ENCODE measurements around the gene SIGLEC8.
"Not testable (repeated sequence)": the region's sequence is repeated elsewhere in the genome, so short reads cannot be mapped to it uniquely, and the experiment has no call there.

SIGLEC8 gene

DNA sequence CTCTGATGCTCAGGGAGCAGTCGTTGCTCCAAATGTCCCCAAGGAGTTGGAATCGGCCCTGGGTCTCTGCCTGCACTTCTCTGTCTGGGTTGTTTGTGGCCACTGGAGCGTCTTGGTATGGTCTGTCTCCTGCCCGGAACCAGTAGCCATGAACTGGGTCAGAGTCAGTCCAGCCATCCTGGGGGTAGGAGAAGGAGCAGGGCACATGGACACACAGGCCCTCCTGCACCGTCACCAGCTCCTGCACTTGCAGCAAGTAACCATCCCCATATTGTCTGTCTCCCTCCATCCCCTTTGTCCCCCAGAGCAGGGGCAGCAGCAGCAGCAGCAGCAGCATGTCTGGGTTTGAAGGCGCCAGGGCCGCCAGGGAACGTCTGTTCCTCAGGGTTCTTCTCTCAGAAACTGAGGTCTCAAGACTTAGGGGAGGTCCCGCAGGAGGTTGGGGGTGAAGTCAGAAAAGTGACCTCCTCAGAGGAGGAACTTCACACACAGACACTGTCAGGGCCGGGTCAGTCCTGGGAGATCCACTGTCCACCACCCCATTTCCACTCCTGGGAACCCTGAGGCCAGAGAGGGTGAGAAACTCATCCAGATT, at the start of gene SIGLEC8:
Gene SIGLEC8 (minus strand): TSS at position 404 of the 595 bp plus-strand sequence. CDS start 67 bp downstream, at position 337.
- in situ Hi-C loops (cut with MboI; ENCODE audit: low sequenced_read_pairs) = loop anchor here (25.0 kb wide), 1 partner anchor 329 kb away; the partner anchor contains the start of gene FPR3

DNA sequence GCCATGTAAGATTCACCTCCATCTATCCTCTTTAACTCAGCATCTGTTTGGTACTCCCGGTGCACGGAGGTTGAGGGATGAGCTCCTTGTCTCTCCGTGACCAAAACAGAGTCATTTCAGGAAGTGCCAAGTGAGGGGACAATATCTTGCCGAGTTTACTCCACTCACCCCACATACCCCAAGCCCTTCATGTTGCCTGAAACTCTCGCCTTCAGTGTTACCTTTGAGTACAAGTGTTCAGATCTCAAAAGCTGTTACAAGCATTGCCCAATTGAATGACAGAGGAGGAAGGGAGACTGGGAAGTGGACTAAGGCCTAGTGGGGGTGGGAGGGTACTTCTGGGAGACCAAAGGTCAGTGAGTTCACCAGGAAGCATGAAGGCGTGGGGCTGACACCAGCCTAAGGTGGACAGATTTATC, 49.4 kb upstream of the SIGLEC8 start:
- in situ Hi-C loops (cut with MboI; ENCODE audit: low sequenced_read_pairs) = no loop called here

DNA sequence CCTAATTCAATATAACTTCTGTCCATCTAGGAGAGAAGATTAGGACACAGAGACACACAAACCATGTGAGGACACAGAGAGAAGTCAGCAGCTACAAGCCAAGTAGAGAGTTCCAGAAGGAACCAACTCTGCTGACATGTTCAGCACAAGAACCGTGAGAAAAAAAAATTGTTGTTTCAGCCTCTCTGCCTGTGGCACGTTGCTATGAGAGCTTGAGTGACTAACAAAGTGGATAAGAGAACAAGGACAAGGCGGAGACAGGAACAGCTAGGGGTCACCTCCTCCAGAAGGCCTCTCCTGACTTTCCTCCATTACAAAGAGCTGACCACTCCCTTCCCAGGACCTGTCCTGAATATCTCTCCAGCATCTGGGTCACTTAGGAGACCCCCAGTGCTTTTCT, 48.9 kb upstream of the SIGLEC8 start:
- in situ Hi-C loops (cut with MboI; ENCODE audit: low sequenced_read_pairs) = no loop called here

DNA sequence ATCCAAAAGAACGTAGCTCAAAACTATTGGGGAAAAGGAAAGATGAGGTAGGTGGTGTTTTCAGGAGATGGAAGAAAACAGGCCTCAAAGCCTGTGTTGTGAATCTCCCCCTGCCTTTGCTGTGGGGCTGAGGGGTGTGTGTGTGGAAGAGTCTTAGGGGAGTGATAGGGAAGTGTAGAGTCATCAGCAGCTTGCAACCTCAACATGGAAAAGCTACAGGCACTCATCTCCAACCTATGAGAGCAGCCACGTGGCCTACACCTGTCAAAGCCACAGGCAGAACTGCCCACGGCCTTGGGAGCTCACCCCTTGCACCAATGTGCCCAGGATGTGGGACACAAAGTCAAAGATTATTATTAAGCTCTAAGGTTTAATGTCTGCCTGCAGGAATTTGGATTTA, 47.6 kb upstream of the SIGLEC8 start:
- in situ Hi-C loops (cut with MboI; ENCODE audit: low sequenced_read_pairs) = no loop called here

DNA sequence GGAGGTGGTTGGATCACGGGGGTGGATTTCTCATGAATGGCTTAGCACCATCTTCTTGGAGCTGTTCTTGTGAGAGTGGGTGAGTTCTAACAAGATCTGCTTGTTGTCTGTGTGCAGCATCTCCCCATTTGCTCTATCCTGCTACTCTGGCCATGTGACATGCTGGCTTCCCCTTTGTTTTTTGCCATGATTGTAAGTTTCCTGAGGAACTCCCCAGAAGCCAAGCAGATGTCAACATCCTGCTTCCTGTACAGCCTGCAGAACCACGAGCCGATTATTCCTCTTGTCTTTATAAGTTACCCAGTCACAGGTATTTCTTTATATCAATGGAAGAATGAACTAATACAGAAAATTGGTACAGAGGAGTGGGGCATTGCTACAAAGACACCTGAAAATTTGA, 45.6 kb upstream of the SIGLEC8 start:
- in situ Hi-C loops (cut with MboI; ENCODE audit: low sequenced_read_pairs) = no loop called here

DNA sequence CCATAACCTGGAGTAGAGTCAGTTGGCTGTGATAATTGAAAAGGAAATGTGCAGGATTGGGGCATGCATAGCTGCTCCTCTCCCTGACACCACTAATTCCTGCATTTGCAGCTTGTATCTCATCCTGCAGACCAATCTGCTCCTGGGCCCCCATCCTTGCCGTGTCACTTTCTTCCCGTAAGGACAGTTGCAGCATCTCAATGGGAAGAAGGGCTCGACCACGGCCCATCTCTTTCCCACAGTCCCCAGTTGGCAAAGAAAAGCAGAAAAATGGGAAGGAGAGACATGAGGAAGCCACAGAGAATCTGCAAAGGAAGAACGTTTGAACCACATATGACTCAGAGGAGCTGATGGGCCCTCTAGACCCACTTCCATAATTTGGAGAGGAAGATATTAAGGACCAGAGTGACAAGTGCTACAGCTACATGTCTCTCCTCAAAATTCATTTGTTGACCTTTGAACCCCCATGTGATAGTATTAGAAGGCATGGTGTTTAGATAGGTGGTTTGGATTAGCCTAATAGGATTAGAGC, 45.1 kb upstream of the SIGLEC8 start:
- in situ Hi-C loops (cut with MboI; ENCODE audit: low sequenced_read_pairs) = no loop called here

DNA sequence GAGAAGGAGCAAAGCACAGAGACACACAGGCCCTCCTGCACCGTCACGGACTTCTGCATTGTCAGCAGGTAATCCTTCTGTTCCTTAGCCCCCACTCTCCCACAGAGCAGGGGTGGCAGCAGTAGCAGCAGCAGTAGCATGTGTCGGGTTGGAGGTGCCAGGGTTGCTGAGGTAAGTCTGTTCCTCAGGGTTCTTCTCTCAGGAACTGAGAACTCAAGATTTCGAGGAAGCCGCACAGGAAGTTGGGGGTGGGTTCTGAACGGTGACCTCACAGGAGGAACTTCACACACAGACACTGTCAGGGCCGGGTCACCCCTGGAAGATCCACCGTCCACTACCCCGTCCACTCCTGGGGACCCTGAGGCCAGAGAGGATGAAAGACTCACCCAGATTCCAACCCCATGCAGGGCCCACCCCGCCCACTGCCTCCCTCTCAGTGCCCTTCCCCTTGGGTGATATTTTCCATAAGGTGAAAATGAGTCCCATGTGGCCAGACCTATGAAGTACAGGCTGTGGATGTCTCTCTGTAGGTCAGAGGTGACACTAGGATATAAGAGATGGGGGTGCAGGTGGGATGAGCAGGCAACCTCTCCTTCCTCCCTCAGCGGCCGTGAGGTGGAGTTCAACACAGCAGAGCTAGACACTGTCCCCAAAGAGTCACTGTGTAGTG, 43.5 kb upstream of the SIGLEC8 start, which contains the start of gene SIGLEC12:
Gene SIGLEC12 (minus strand): TSS at position 207 of the 670 bp plus-strand sequence. CDS start 67 bp downstream, at position 140.
- in situ Hi-C loops (cut with MboI; ENCODE audit: low sequenced_read_pairs) = no loop called here

DNA sequence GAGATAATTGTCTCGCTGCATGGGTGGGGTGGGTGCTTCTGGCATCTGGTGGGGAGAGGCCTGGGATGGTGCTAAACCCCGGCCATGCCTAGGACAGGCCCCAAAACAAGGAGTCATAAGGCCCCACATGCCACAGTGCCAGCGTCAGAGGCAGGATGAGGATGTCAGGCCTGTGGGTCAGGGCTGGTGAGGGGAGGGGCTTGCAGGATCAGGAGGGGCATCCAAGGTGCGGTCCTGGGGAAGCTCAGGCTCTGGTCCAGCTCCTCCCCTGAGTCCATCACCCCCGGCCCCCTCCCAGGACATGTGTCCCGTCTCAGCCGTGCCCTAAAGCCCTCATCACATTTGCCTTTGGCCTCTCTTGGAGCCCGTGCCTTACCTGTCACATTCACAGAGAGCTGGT, 42.7 kb upstream of the SIGLEC8 start:
- in situ Hi-C loops (cut with MboI; ENCODE audit: low sequenced_read_pairs) = not testable (repeated sequence)

DNA sequence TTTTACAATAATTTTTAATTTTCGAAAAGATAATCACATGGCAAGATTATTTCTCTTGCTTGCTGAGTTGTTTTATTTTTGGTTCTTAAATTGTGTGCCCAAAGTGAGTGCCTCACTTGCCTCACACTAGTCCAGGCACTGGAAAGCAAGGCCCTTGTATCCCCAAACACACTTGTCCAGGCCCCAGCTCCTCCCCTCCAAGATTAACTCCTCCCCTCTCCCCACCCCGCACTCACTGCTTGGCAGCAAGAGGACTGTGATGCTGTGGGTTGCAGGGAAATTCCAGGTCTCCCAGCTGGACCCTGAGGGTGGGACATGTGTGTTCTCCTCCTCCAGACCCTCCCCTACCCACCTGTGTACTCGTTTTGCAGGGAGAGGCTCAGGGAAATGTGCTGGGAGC, 39.4 kb upstream of the SIGLEC8 start:
- in situ Hi-C loops (cut with MboI; ENCODE audit: low sequenced_read_pairs) = no loop called here

DNA sequence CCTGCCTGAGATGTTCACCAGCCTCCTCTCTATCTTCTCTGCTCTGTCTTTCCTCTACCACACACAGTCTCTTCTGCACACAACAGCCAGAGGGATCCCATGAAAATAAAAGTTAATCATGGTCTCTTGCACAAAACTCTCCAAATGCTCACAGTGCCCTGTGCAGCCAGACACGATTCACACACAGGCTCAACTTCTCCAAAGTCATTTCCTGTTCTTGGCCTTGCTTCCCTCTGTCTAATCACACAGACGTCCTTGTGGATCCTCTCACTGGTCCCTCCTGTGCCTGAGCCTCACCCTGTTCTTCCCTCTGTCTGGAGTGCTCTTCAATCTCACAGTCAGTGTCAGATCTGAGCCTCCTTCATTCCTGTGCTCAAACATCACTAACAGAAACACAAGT, 35.5 kb upstream of the SIGLEC8 start:
- in situ Hi-C loops (cut with MboI; ENCODE audit: low sequenced_read_pairs) = no loop called here

DNA sequence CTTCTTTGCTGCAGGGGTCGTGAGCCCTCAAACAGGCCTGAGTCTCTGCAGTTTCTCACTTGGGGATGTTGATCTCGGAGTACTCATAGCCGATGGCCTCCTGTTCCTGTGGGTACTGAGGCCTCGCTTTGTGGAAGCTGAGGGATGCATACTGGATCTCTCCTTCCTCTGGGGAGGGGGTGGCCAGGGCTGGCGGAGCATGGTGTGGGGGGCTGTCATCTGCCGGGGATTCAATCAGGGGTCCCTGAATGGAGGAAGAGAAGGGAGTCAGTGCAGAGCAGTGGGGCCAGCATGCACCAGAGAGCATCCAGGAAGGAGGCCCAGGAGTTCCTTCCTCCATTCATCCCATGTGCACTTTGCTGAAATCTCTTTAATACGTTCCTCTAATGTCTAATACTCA, 33.3 kb upstream of the SIGLEC8 start:
- in situ Hi-C loops (cut with MboI; ENCODE audit: low sequenced_read_pairs) = no loop called here

DNA sequence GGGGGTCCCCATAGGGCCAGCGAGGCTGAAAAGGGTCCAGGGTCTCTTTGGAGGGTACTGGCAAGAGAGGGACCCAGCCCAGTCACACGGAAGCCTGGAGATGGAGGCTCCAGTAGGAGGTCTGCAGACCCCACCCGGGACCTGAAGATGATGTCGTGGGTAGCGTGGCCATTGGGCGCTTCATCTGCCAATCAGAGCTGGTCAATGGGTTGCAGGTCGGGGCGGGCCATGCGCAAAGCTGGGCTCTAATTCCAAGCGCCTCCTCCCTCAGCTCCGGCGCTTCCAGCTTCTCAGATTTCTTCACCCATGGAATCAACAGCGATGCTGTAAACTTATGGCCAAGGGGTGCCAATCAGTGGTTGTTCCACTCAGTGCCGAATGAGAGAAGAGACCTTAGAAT, 32.4 kb upstream of the SIGLEC8 start:
- in situ Hi-C loops (cut with MboI; ENCODE audit: low sequenced_read_pairs) = no loop called here

DNA sequence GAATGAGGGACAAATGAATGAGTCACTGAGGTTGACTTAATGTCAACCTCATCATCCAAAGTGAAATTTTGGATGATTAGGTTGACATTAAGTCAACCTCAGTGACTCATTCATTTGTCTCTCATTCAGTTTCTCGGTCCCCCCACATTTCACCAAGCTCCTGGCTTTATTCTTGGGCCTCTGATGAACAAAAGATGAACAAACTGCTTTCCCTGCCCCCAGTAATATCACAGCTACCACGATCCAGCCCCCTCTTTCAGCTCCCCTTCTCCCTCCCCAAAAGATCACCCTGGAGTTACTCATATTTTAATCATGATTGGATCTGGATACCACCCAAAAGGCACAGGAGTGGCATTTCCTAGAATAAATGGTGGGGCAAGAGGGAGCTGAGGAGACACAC, 30.9 kb upstream of the SIGLEC8 start:
- in situ Hi-C loops (cut with MboI; ENCODE audit: low sequenced_read_pairs) = no loop called here

DNA sequence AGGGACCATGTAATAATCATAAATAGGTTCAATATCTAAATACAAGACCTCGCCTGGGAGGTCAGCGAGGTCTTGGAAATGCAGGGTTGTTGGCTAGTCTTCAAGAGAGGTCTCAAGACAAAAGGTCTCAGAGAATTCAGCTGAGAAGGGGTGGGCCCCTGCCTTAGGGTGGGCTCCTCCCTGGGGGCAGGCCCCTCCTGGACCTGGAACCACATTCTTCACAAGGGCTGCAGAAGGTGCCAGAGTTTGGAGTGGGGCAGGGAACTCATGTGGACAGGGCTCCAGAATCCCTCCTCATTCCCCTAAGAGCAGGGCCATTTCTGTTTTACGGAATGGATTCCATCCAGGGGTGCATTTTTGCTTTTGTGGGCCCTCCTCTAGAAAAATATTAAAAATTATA, 30.2 kb upstream of the SIGLEC8 start:
- in situ Hi-C loops (cut with MboI; ENCODE audit: low sequenced_read_pairs) = no loop called here

DNA sequence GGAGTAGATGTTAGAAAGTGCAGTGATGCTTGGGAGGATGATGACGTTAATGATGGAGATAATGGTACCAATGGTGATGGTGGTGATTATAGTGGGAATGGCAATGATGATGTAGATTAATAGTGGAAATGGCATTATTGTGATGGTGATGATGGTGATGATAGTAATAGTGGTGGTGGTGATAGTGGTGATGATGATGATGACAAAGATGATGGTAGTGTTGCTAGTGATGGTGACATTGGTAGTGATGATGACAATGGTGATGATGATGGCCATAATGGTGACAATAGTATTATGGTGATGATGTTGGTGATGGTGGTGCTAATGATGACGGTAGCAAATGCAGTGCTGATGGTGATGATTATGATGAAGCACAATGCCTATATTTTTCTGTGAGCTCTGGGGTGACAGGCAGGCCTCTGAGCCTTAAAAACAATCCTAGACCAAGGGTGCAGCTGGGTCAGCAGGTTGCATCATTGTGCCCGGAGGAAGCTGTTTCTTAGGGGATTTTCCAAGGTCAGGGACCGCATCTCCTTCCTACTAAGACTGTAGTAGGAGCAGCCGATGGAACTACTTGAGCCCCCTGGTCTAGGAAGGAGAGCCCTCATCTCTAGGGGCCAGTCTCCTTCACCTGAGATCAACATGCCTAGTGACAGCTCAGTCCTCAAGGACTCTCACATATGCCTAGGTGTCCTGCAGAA, 27.9 kb upstream of the SIGLEC8 start:
- in situ Hi-C loops (cut with MboI; ENCODE audit: low sequenced_read_pairs) = no loop called here

DNA sequence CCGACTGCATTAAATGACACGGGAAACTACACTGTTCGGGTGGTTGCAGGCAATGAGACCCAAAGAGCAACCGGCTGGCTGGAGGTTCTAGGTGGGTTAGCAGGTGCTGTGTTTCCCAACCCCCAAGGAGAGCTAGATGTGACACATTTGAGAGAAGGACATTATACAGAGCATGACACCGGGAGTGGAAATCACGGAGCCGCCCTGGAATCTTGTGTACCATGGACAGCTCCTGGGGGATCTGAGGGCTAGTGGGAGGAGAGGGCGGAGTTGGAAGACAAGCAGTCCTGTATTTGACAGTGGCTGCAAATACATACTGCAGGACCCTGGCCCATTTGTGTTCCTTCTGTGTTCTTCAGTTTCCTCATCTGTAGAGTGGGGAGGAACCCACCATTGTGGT, 22.3 kb upstream of the SIGLEC8 start:
- in situ Hi-C loops (cut with MboI; ENCODE audit: low sequenced_read_pairs) = no loop called here

DNA sequence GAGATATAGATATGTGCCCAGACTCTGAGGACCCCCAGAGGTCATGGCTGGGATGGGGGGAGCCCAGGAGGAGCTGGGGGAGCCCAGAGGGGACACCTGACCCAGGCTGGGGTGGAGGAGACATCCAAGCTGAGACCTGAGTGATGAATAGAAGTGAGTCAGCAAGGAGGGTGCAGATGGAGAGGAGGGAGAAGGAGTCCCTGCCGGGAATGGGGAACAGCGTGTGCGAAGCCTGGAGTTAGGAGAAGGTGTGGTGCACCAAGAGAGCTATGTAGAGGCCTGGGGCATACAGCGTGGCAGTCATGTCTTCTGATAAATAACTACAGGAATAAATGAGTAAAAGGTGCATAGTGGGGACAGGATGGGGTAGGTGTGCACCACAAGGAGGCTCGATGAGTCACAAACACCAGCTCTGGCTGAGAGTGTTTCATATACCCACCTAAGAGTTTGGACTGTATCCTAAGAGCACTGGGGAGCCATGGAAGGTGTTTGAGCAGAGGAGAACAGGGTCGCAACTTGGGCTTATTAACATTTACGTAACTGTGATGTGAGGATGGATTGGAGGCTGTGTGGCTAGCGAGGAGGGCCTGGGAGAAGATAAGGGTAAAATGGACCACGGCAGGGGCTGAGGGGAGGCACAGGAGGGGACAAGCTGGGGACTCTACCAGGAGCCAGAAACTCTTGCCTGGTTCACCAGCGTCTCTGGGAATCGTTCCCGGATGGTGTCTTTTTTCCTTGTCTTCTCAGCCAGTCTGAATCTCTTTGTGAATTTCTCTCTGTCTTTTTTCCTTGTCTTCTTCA, 21.5 kb upstream of the SIGLEC8 start:
- in situ Hi-C loops (cut with MboI; ENCODE audit: low sequenced_read_pairs) = no loop called here

DNA sequence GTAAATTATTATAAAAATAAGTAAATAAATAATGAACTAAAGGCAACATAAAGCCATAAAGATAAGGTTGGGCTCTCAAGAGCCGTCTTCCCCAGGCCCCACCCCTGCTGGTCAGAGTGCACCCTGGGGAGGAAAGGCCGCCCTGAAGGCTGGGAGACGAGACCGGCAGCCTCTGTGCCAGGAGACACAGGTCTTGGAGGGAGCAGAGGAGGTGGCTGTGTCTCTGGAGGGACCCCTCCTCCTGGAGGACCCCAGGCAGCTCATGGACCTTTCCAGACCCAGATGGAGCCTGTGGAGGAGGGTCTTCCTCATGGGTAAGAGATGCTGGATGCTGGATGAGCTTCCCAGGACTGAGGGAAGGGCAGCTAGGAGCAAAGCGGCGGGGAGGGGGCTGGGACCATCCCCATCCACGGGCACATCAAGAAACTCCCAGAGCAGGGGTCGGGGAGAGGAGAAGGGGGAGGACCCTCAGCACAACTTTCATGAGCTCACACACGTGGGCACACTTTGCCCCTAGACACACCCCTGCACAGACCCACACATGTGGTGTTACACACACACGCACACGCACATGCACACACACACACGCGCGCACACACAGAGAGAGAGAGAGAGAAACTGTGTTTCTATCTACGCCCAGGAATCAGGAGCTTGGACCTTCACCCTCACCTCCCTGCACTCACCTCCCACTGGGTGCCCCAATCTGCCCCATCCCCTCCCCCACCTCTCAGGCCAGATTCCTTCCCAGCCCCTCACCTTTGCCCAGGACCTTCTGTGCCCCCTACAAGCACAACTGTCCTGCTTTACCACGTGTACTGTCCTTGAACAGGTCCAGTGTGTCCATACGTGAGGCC, 20.4 kb upstream of the SIGLEC8 start, which contains the start of gene CEACAM18:
Gene CEACAM18 (plus strand): TSS at position 159 of the 854 bp plus-strand sequence.
- in situ Hi-C loops (cut with MboI; ENCODE audit: low sequenced_read_pairs) = no loop called here

DNA sequence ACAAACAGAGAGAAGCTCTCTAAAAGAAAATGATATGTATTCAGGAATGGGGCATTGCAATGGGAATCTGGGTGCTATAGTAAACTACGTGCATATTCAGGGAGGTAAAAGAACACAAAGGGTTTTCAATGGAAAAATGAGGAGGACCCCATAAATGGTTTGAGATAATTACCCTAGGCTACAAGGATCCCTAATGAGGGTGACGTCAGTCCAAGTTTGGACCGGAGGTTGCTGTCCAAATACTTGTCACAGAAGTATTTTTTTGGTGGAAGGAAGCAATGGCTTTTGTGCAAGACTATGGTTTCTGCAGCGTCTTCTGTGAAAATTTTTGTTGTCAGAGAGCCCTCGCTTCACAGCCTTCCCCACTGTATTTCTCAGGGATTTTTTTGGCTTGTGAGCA, 19.1 kb upstream of the SIGLEC8 start:
- in situ Hi-C loops (cut with MboI; ENCODE audit: low sequenced_read_pairs) = no loop called here

DNA sequence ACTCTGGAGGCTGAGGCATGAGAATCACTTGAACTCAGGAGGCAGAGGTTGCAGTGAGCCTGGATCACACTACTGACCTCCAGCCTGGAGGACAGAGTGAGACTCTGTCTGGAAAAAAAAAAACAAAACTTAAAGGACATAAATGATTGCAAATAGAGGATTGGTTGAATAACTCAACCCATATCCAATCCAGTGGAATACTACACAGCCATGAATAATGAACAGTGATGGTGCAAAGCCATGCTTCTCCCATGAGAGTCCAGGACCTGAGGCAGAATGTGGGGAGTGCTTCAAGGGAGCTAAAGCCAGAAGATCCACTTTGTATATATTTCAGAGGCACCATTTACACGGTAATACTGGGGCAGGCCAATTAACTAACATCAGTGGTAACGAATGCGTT, 17.9 kb upstream of the SIGLEC8 start:
- in situ Hi-C loops (cut with MboI; ENCODE audit: low sequenced_read_pairs) = no loop called here
